ENCODE measurements around the gene PPP1R3D. TPM values are rescaled to one million over a fixed set of nuclear protein-coding genes. Genes with fewer than 3 reads are reported as not detected.

PPP1R3D gene
- total RNA-seq, 1 experiment from 2014 or later, result 2.7 TPM

DNA sequence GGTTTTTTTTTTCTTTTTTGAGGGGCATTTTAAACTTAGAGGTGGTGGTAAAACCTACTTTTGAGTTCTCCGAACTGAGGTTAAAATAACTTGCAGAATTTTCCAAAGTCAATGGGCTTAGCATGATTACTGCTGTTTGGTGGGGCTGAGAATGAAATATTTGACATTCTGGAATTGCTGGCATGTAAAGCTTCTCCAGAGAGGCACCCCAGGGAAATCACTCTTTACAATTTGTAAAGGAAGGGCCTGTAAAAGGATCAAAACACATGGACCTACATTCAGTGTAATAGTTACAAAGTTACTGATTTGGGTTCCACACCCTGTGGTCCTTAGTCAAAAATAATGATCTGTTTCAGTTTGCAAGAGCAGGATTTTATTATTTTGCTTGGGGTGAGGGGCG, 5.6 kb upstream of the PPP1R3D start (continued):
- TF ChIP-seq, protein P1, sequence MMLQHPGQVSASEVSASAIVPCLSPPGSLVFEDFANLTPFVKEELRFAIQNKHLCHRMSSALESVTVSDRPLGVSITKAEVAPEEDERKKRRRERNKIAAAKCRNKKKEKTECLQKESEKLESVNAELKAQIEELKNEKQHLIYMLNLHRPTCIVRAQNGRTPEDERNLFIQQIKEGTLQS (IDR thresholded peaks at IDR 0.05), result no peak
- TF ChIP-seq SRF (IDR thresholded peaks at IDR 0.05; ENCODE audit: low read depth) (no peak), RAD21 (IDR thresholded peaks at IDR 0.05; ENCODE audit: low read depth) (no peak), POLR2A (IDR thresholded peaks at IDR 0.05; ENCODE audit: borderline replicate concordance, extremely low read depth, insufficient read depth, insufficient read length) (no peak), ZNF274 (IDR thresholded peaks at IDR 0.05; ENCODE audit: low read depth, low read length) (no peak), POLR2AphosphoS5 (IDR thresholded peaks at IDR 0.05; ENCODE audit: low read depth, low read length) (no peak), YY1 (IDR thresholded peaks at IDR 0.05; ENCODE audit: extremely low read depth, insufficient replicate concordance, low read depth, low read length) (no peak), EGR1 (IDR thresholded peaks at IDR 0.05; ENCODE audit: low read depth) (no peak)
- TF ChIP-seq, protein P2, sequence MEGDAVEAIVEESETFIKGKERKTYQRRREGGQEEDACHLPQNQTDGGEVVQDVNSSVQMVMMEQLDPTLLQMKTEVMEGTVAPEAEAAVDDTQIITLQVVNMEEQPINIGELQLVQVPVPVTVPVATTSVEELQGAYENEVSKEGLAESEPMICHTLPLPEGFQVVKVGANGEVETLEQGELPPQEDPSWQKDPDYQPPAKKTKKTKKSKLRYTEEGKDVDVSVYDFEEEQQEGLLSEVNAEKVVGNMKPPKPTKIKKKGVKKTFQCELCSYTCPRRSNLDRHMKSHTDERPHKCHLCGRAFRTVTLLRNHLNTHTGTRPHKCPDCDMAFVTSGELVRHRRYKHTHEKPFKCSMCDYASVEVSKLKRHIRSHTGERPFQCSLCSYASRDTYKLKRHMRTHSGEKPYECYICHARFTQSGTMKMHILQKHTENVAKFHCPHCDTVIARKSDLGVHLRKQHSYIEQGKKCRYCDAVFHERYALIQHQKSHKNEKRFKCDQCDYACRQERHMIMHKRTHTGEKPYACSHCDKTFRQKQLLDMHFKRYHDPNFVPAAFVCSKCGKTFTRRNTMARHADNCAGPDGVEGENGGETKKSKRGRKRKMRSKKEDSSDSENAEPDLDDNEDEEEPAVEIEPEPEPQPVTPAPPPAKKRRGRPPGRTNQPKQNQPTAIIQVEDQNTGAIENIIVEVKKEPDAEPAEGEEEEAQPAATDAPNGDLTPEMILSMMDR (IDR thresholded peaks at IDR 0.05 in 2 of 3, conservative IDR thresholded peaks at IDR 0.05 in 1 of 3; ENCODE audit: borderline replicate concordance in 1 of 3, insufficient read depth in 1 of 3, low read depth in 2 of 3, low read length in 2 of 3), result no peak

DNA sequence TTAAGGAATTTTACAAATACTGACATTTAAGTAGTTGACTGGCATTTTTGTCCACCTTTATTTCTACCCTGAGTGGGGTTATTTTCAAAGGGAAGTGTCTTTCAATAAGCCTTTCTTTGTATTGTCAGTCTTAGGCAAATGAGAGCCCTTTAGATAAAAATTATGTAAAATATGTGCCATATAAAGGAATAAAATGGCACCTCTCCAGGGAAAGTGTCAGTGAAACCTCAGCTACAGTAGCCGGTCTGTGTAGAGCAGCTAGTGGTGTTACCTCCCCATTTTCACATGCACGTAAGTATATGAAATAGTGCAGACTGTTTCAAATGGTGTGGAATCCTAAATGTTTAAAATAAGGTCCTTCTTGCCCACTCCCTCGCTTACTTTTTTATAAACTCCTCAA, 5.1 kb upstream of the PPP1R3D start:
- no peaks in the 10 kb centered on the region for H3K9me2 ChIP-seq (ENCODE audit: insufficient read depth)
- POLR2A ChIA-PET, result no interaction called here
- RAD21 ChIA-PET (ENCODE audit: low non-redundant PET in 1 of 2, low total read pairs in 2 of 2, uncharacterized antibody in 2 of 2, unreplicated experiment in 2 of 2), result no interaction called here
- no peaks in the 10 kb centered on the region for H3K79me2 ChIP-seq (ENCODE audit: insufficient read depth, low read length)
- CTCF ChIA-PET, result interaction anchor here (0.8 to 2.3 kb wide), 4 partner anchors 10 to 105 kb away, joined by 3 to 6 read pairs (median 4); partner anchors contain the start of gene SYCP2
- H3K27ac ChIP-seq (ENCODE audit: low read depth, low read length), result no peak overlapping the region
- H3K9me3 ChIP-seq (ENCODE audit: control insufficient read depth in 1 of 2, insufficient read depth in 1 of 2, low read depth in 1 of 2, low read length in 2 of 2), result no peaks in the 10 kb centered on the region
- peaks cover 6 to 17% of the 10 kb centered on the region in 2 experiments for H3K36me3 ChIP-seq (ENCODE audit: control insufficient read depth in 1 of 2, insufficient read depth in 2 of 2, low read length in 2 of 2)
- no peaks in the 10 kb centered on the region for H4K20me1 ChIP-seq (ENCODE audit: insufficient read depth)
- peaks cover 0 to 5% of the 10 kb centered on the region in 2 experiments; a peak in 1 of 4 replicates for H3K4me1 ChIP-seq (ENCODE audit: control insufficient read depth in 1 of 2, insufficient read depth in 2 of 2, low read length in 2 of 2)
- no peak overlapping the region for H3K9ac ChIP-seq (ENCODE audit: low read length)
- intact Hi-C loops (cut with micrococcal nuclease), result loop anchor here (5.0 kb wide), 1 partner anchor 1952 kb away; no protein-coding TSS in a partner anchor
- no peak overlapping the region for H3K4me3 ChIP-seq (replicated peaks in 1 of 2; ENCODE audit: low read depth in 1 of 2, low read length in 2 of 2)
- no peak for TF ChIP-seq ZFX (IDR thresholded peaks at IDR 0.05)
- no peak for TF ChIP-seq SRF (IDR thresholded peaks at IDR 0.05; ENCODE audit: low read depth)
- TF ChIP-seq ZNF274 (IDR thresholded peaks at IDR 0.05; ENCODE audit: low read depth, low read length), result no peak
- no peak for TF ChIP-seq CBX3 (IDR thresholded peaks at IDR 0.05; ENCODE audit: low read depth)
- TF ChIP-seq EZH2 (IDR thresholded peaks at IDR 0.05), result no peak
- TF ChIP-seq, protein P3, sequence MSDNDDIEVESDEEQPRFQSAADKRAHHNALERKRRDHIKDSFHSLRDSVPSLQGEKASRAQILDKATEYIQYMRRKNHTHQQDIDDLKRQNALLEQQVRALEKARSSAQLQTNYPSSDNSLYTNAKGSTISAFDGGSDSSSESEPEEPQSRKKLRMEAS (IDR thresholded peaks at IDR 0.05), result no peak
- TF ChIP-seq TCF7L2 (IDR thresholded peaks at IDR 0.05; ENCODE audit: borderline replicate concordance, extremely low read depth, insufficient read depth, insufficient read length), result no peak
- no peak for TF ChIP-seq SIN3A (IDR thresholded peaks at IDR 0.05; ENCODE audit: low read depth)
- TF ChIP-seq EZH2phosphoT487 (IDR thresholded peaks at IDR 0.05; ENCODE audit: borderline replicate concordance), result no peak
- TF ChIP-seq, protein P1 (IDR thresholded peaks at IDR 0.05), result no peak
- no peak for TF ChIP-seq YY1 (IDR thresholded peaks at IDR 0.05; ENCODE audit: extremely low read depth, insufficient replicate concordance, low read depth, low read length)
- TF ChIP-seq SP1 (IDR thresholded peaks at IDR 0.05; ENCODE audit: low read depth), result no peak
- TF ChIP-seq ELF1 (IDR thresholded peaks at IDR 0.05; ENCODE audit: borderline replicate concordance, low read depth), result no peak
- TF ChIP-seq FOSL1 (IDR thresholded peaks at IDR 0.05; ENCODE audit: low read depth), result no peak
- H3K4me2 ChIP-seq (ENCODE audit: low read length), result no peak overlapping the region
- H3K27me3 ChIP-seq (ENCODE audit: insufficient read depth, low read length), result no peaks in the 10 kb centered on the region
- no peak for DNase-seq (ENCODE audit: low read depth, low spot score)
- no peak overlapping the region for H2AFZ ChIP-seq (ENCODE audit: low read depth, low read length, poor library complexity, severe bottlenecking)
- no TSS peak for BruUV-seq (replicated peaks)
- ATAC-seq, result no peak
